ENCODE results near the gene ENDOU. TPM values are rescaled to one million over a fixed set of nuclear protein-coding genes. Genes with fewer than 3 reads are reported as not detected.

Gene ENDOU
- total RNA-seq, 1 donor from 2014 or later, result not detected

- TF ChIP-seq EZH2 (IDR thresholded peaks at IDR 0.05; ENCODE audit: insufficient read depth, low read length), result no peak
- no peak for TF ChIP-seq CTCF (IDR thresholded peaks at IDR 0.05; ENCODE audit: insufficient read depth, low read depth, low read length)
- peaks cover 3% of the 10 kb centered on the region for H3K4me1 ChIP-seq (ENCODE audit: insufficient read depth, low read length)
Observed at GRCh38 chr12:47709237-47709636, 16.1 kb downstream of the ENDOU start.

GRCh38 chr12:47707905-47708543 is 17.3 kb downstream of the ENDOU start:
- no peaks in the 10 kb centered on the region for H3K9me3 Mint-ChIP-seq (ENCODE audit: unreplicated experiment)
- no peak for FAIRE-seq

More at GRCh38 chr12:47709237-47709636, 16.1 kb downstream of the ENDOU start:
- no peak overlapping the region for H3K9ac ChIP-seq (ENCODE audit: low read length)
- H3K9me3 Mint-ChIP-seq (ENCODE audit: unreplicated experiment), result no peaks in the 10 kb centered on the region
- FAIRE-seq (no peak), DNase-seq (ENCODE audit: low read depth) (no peak)
- peaks cover 10% of the 10 kb centered on the region for H3K27me3 Mint-ChIP-seq (ENCODE audit: low read depth, unreplicated experiment)
- H3K27ac Mint-ChIP-seq (ENCODE audit: unreplicated experiment), result no peak overlapping the region
- no peaks in the 10 kb centered on the region for H3K27me3 ChIP-seq (ENCODE audit: insufficient read depth, low read length)
- peaks cover 21% of the 10 kb centered on the region for H3K79me2 ChIP-seq (ENCODE audit: insufficient read depth, low read length)
- no peak overlapping the region for H3K4me2 ChIP-seq (ENCODE audit: low read length)
- no peak overlapping the region for H2AFZ ChIP-seq (ENCODE audit: low read depth, low read length)
- H3K9me3 ChIP-seq (ENCODE audit: insufficient read depth, low read depth, low read length), result no peaks in the 10 kb centered on the region
- H3K27ac ChIP-seq (ENCODE audit: low read depth, low read length), result no peak overlapping the region
- H3K4me3 ChIP-seq (ENCODE audit: insufficient read depth, low read depth, low read length), result no peak overlapping the region
- H3K4me3 Mint-ChIP-seq (ENCODE audit: unreplicated experiment), result no peak overlapping the region
- H3K36me3 ChIP-seq (ENCODE audit: insufficient read depth, low read length), result no peaks in the 10 kb centered on the region
- H3K4me1 Mint-ChIP-seq (ENCODE audit: low read depth, unreplicated experiment), result peaks cover 7% of the 10 kb centered on the region
- peaks cover 8% of the 10 kb centered on the region for H4K20me1 ChIP-seq (ENCODE audit: insufficient read depth, low read length)
- H3K36me3 Mint-ChIP-seq (ENCODE audit: low read depth, unreplicated experiment), result no peaks in the 10 kb centered on the region

More at GRCh38 chr12:47707905-47708543, 17.3 kb downstream of the ENDOU start:
- no peak overlapping the region for H3K4me3 ChIP-seq (ENCODE audit: insufficient read depth, low read depth, low read length)
- peaks cover 33% of the 10 kb centered on the region for H3K79me2 ChIP-seq (ENCODE audit: insufficient read depth, low read length)
- no peaks in the 10 kb centered on the region for H3K27me3 ChIP-seq (ENCODE audit: insufficient read depth, low read length)
- H4K20me1 ChIP-seq (ENCODE audit: insufficient read depth, low read length), result peaks cover 18% of the 10 kb centered on the region
- TF ChIP-seq CTCF (IDR thresholded peaks at IDR 0.05; ENCODE audit: insufficient read depth, low read depth, low read length) (no peak), EZH2 (IDR thresholded peaks at IDR 0.05; ENCODE audit: insufficient read depth, low read length) (no peak)
- Mint-ChIP-seq H3K27me3 (ENCODE audit: low read depth, unreplicated experiment) (peaks cover 2% of the 10 kb centered on the region), H3K4me3 (ENCODE audit: unreplicated experiment) (no peak overlapping the region), H3K4me1 (ENCODE audit: low read depth, unreplicated experiment) (peaks cover 10% of the 10 kb centered on the region), H3K27ac (ENCODE audit: unreplicated experiment) (no peak overlapping the region), H3K36me3 (ENCODE audit: low read depth, unreplicated experiment) (no peaks in the 10 kb centered on the region)
- no peaks in the 10 kb centered on the region for H3K9me3 ChIP-seq (ENCODE audit: insufficient read depth, low read depth, low read length)
- no peak overlapping the region for H2AFZ ChIP-seq (ENCODE audit: low read depth, low read length)
- H3K4me1 ChIP-seq (ENCODE audit: insufficient read depth, low read length), result peaks cover 3% of the 10 kb centered on the region
- H3K9ac ChIP-seq (ENCODE audit: low read length), result no peak overlapping the region
- no peak for DNase-seq (ENCODE audit: low read depth)
- no peaks in the 10 kb centered on the region for H3K36me3 ChIP-seq (ENCODE audit: insufficient read depth, low read length)
- no peak overlapping the region for H3K4me2 ChIP-seq (ENCODE audit: low read length)
- H3K27ac ChIP-seq (ENCODE audit: low read depth, low read length), result no peak overlapping the region

Data from astrocyte (in vitro differentiated cells and primary cell).